Duodenal mucosa (tissue), 2 donors: ENCODE results near the gene PSPN.

Source experiments
- H3K27ac ChIP-seq: one replicate; pipeline ENCODE4 v1.7.0; 2013; ENCODE audit warnings: low read depth, low read length
- H3K27me3 ChIP-seq, 2 donors: one replicate each; pipeline ENCODE4 v1.7.0; 2013; ENCODE audit warnings: low read length in 2 of 2, control low read depth in 1 of 2; ENCODE audit not compliant: insufficient read depth in 2 of 2, control insufficient read depth in 1 of 2
- H3K36me3 ChIP-seq, 2 donors: one replicate each; pipeline ENCODE4 v1.7.0; 2013; ENCODE audit warnings: low read length in 2 of 2, control low read depth in 1 of 2; ENCODE audit not compliant: insufficient read depth in 2 of 2, control insufficient read depth in 1 of 2
- H3K4me1 ChIP-seq, 2 donors: one replicate each; pipeline ENCODE4 v1.7.0; 2013; ENCODE audit warnings: low read length in 2 of 2, control low read depth in 1 of 2; ENCODE audit not compliant: insufficient read depth in 2 of 2, control insufficient read depth in 1 of 2
- H3K4me3 ChIP-seq, 2 donors: one replicate each; pipeline ENCODE4 v1.7.0; 2013; ENCODE audit warnings: low read length in 2 of 2, low read depth in 1 of 2
- H3K9ac ChIP-seq, 2 donors: one replicate each; pipeline ENCODE4 v1.7.0; 2013; ENCODE audit warnings: low read length in 2 of 2, low read depth in 1 of 2
- H3K9me3 ChIP-seq, 2 donors: one replicate each; pipeline ENCODE4 v1.7.0; 2013; ENCODE audit warnings: low read length in 2 of 2, control low read depth in 1 of 2; ENCODE audit not compliant: control insufficient read depth in 1 of 2

Gene PSPN

DNA sequence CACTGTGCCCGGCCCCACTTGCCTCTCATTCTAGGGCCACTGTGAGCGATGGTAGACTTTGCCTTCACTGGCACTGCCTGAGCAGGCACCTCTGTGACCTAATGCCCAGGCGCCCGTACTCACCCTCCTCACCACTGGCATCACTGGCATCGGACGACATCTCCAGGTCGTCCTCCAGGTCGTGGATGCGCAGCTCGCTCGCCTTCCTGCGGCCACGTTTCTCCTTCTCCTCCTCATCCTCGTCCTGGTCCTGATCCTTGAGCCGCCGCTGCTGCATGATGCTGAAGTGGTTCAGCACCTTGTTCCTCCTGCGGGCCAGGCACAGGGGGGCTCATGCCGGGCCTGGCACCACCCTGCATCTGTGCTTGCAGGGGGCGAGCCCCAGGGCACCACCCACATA, 7.5 kb upstream of the PSPN start:
- H3K27me3 ChIP-seq = no peaks in the 10 kb centered on the region
- no peak overlapping the region for H3K27ac ChIP-seq
- H3K9me3 ChIP-seq = no peaks in the 10 kb centered on the region
- H3K4me3 ChIP-seq = no peak overlapping the region
- H3K4me1 ChIP-seq = no peaks in the 10 kb centered on the region
- H3K36me3 ChIP-seq = peaks cover 17 to 86% of the 10 kb centered on the region in 2 donors
- no peak overlapping the region for H3K9ac ChIP-seq

DNA sequence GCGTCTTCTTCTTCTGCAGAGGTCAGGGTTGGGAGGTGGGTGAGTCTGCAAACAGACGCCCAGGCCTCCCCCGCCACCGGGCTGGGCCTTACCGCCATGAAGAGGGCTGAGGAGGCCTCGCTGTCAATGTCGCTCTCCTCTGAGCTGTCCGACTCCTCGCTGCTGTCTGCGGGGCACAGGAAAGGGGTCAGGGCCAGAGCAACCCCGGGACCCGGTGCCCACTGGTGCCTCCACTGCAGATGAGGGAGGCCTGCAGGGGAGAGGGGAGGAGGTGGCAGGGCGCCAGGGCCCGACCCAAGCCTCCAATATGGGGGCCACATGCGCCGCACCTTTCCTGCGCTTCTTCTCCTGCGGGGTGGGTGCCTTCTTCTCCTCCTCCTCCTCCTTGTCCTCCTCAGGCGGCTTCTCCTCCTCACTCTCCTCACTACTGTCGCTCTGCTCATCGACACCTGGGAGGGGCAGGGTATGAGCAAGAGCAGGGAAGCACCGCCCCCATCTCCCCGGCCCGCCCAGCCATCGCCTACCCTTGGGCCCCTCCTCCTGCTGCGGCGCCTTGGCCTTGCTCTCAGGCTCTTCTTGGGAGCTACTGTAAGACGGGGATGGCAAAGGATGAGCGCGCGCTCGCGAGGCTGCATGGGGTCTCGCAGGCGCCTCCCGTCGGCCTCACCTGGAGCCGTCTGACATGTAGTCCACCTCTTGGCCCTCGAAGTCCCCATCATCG, 5.5 kb upstream of the PSPN start:
- H3K27ac ChIP-seq = no peak overlapping the region
- H3K9me3 ChIP-seq = no peaks in the 10 kb centered on the region
- no peak overlapping the region for H3K9ac ChIP-seq
- H3K4me1 ChIP-seq = no peaks in the 10 kb centered on the region
- H3K36me3 ChIP-seq = peaks cover 17 to 67% of the 10 kb centered on the region in 2 donors
- H3K4me3 ChIP-seq = no peak overlapping the region
- no peaks in the 10 kb centered on the region for H3K27me3 ChIP-seq

DNA sequence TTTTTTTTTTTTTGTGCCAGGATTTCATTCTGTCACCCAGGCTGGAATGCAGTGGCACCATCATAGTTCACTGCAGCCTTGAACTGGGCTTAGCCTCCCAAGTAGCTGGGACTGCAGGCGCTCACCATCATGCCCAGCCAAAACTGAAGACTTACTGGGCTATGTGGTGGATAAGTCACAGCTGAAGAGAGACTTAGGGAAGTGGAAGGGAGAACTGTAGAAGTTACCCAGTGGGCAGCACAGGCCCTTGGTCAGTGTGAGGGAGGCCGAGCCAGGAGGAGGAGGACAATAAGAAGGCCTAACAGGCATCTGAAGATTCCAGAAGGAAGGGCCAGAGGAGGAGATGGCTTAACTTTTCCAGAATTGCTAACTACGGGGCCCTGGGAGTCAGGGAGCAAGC, 4.0 kb upstream of the PSPN start:
- H3K27me3 ChIP-seq = no peaks in the 10 kb centered on the region
- H3K27ac ChIP-seq = no peak overlapping the region
- no peaks in the 10 kb centered on the region for H3K4me1 ChIP-seq
- no peak overlapping the region for H3K4me3 ChIP-seq
- H3K9me3 ChIP-seq = no peaks in the 10 kb centered on the region
- H3K36me3 ChIP-seq = peaks cover 17 to 60% of the 10 kb centered on the region in 2 donors
- no peak overlapping the region for H3K9ac ChIP-seq

DNA sequence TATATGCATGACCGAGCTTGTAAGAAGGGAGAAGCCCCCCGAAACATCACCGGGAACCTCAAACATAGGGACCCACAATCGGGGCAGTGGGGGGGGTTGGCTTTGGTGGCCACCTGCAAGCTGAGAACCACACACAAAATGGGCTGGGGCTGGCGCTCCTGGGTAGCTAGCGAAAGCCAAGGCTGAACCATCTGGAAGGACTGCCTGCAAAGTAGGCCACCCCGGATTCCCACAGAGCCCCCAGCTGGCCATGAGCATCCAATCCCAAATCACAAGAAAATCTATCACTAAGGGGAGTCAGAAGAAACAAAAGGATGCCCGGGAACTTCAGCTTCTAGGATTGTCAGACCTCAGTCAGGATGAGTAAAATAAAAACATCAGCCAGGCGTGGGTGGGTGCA, 2.8 kb upstream of the PSPN start:
- Histone ChIP-seq H3K9me3 (no peaks in the 10 kb centered on the region), H3K36me3 (peaks cover 17 to 54% of the 10 kb centered on the region in 2 donors), H3K4me1 (peaks cover 4 to 8% of the 10 kb centered on the region in 2 donors), H3K9ac (no peak overlapping the region), H3K27ac (no peak overlapping the region), H3K27me3 (no peaks in the 10 kb centered on the region), H3K4me3 (no peak overlapping the region)

DNA sequence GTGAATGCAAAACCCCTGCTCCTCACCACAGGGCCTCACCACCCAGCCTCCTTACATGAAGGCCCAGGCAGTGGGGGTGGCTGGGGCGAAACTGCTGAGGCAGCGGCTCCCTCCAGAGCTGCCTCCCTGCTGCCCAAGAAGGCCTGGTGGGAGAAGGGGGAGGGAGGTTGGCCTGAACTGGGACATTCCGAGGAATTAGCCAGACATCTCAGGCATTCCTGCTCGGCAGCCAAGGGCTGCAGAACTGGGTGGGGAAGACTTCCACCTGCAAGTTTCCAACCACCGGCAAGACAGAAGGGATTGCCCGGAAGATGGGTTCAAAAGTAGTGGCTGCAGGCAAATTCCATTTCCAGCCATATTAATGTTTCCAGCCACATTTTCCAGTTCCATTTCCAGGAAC, 2.3 kb upstream of the PSPN start:
- Histone ChIP-seq H3K27ac (no peak overlapping the region), H3K36me3 (peaks cover 13 to 49% of the 10 kb centered on the region in 2 donors), H3K9ac (no peak overlapping the region)

DNA sequence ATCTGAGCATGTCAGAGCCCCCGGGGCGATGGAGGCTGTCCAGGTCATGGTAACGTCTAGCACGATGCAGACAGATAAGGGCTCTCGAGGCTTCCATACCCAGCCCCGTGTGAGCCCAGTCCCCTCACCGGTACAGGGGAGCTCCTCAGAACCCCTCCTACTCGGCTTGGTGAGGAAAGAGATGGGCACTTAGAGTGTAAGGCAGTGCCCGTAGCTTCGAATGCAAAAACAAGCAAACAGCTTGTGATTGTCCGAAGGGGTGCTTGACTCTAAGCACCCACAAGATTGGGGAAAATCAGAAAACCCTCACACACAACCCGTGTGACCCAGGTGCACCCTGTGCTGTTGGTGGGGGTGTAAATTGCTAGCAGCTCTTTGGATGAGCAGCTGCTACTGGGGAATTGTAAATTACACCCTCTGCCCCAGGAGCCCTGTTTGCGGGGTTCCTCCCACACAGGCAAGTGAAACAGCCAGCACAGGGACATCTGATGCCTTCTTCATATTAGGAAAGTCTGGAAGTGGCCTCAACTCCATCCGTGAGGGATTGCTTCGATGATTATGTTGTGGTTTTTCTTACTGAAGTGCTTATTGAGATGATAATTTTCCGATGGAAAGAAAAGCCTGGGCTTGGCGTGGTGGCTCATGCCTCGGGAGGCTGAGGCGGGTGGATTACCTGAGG, 918 bp upstream of the PSPN start:
- Histone ChIP-seq H3K4me3 (no peak overlapping the region), H3K27ac (no peak overlapping the region), H3K27me3 (no peaks in the 10 kb centered on the region), H3K9ac (no peak overlapping the region), H3K9me3 (no peaks in the 10 kb centered on the region), H3K36me3 (peaks cover 12 to 39% of the 10 kb centered on the region in 2 donors), H3K4me1 (peaks cover 7 to 14% of the 10 kb centered on the region in 2 donors)

More for the DNA sequence above, 2.3 kb upstream of the PSPN start:
- Histone ChIP-seq H3K27me3 (no peaks in the 10 kb centered on the region), H3K9me3 (no peaks in the 10 kb centered on the region), H3K4me1 (peaks cover 4 to 8% of the 10 kb centered on the region in 2 donors), H3K4me3 (no peak overlapping the region)

DNA sequence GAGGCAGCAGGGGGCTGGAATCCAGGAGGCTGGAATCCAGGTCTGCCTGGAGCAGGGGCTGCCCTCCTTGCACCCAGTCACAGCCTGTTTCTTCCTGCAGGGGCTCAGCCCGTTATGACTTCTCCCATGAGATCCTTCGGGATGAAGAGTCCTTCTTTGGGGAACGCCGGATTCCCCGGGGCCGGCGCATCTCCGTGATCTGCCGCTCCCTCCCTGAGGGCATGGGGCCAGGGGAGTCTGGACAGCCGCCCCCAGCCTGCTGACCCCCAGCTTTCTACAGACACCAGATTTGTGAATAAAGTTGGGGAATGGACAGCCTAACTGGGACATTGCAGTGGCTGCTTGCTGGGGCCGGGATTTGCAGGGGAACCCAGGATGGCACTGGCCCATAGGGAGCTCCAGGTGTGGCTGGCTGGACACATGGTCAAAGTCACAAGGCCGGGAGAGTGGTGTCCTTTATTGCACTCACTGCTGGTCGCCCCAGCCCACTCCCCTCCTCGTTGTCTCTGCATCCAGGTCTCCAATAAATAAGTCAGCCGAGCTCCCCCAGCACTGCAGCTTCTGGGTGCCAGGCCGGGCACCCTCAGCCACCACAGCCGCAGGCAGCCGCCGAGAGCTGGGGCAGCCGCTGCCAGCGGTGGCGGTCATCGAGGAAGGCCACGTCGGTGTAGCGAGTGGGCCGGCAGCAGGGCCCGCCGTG, 872 bp downstream of the PSPN start:
- Histone ChIP-seq H3K4me3 (no peak overlapping the region), H3K27ac (no peak overlapping the region), H3K9ac (no peak overlapping the region), H3K4me1 (peaks cover 7 to 14% of the 10 kb centered on the region in 2 donors), H3K9me3 (no peaks in the 10 kb centered on the region), H3K27me3 (no peaks in the 10 kb centered on the region), H3K36me3 (peaks cover 4 to 21% of the 10 kb centered on the region in 2 donors)

DNA sequence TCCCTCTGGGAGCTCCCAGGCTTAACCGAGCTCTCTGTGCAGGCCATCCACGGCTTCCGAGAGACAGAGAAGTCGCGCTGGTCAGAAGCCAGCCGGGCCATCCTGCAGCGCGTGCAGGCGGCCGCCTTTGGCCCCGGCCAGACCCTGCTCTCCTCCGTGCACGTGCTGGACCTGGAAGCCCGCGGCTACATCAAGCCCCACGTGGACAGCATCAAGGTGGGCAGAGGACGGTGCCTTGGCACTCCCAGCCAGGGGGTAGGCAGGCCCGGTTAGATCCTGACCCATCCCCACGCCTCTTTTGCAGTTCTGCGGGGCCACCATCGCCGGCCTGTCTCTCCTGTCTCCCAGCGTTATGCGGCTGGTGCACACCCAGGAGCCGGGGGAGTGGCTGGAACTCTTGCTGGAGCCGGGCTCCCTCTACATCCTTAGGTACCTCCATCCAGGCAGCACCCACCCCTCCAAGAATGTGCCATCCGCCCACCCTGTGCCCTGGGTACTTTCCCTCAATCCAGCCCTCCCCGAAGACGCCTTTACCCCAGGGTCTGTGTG, 1.5 kb downstream of the PSPN start:
- H3K36me3 ChIP-seq = peaks cover 0 to 19% of the 10 kb centered on the region in 2 donors
- H3K9ac ChIP-seq = peak overlapping the region in 1 of 2 donors; percentile 59
- H3K27me3 ChIP-seq = no peaks in the 10 kb centered on the region
- no peak overlapping the region for H3K27ac ChIP-seq
- peaks cover 7 to 14% of the 10 kb centered on the region in 2 donors for H3K4me1 ChIP-seq
- peak overlapping the region in 1 of 2 donors; percentile 60 for H3K4me3 ChIP-seq
- no peaks in the 10 kb centered on the region for H3K9me3 ChIP-seq

DNA sequence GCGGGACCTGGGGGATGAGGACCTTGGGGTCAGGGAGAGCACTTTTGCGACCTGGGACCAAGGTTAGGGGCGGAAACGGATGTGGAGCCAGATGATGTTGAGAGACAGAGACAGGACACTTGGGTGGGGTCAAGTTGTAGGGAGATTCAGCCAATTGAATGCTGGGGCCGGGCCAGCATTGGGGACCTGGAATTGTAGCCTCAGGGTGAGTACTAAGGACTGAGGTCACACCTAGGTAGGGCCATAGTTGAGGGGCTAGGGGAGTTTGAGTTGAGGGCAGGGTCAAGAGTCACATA, 2.0 kb downstream of the PSPN start:
- H3K36me3 ChIP-seq = peaks cover 0 to 19% of the 10 kb centered on the region in 2 donors
- peak overlapping the region; percentile 60 to 67 for H3K4me3 ChIP-seq
- H3K27ac ChIP-seq = no peak overlapping the region
- H3K9me3 ChIP-seq = no peaks in the 10 kb centered on the region
- H3K9ac ChIP-seq = peak overlapping the region; percentile 15 to 59
- H3K4me1 ChIP-seq = peaks cover 7 to 14% of the 10 kb centered on the region in 2 donors
- no peaks in the 10 kb centered on the region for H3K27me3 ChIP-seq
